ENCODE results near the gene SCFD2.

Gene SCFD2

DNA sequence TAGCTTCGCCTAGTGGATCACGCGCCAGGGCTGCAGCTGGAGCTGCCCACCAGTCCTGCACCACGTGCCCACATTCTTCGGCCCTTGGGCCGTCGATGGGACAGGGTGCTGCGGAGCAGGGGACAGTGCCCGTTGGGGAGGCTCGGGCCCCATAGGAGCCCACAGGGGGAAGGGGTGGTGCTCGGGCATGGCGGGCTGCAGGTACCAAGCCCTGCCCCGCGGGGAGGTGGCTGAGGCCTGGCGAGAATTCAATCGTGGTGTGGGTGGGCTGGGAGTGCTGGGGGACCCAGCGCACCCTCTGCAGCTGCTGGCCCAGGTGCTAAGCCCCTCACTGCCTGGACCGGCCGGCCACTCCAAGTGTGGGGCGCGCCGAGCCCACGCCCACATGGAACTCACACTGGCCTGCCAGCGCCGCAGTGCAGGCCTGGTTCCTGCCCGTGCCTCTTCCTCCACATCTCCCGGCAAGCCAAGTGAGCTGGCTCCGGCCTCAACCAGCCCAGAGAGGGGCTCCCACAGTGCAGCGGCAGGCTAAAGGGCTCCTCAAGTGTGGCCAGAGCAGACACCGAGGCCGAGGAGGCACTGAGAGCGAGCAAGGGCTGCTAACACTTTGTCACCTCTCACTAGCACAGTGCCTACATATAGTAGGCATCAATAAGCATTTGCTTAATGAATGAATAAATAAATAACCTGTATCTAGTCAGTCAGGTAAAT is 11.7 kb downstream of the SCFD2 start:
- DNase-seq = no peak
- no peak overlapping the region for H3K4me3 ChIP-seq (ENCODE audit: low read depth in 1 of 2, low read length in 2 of 2)
- no peak overlapping the region for H3K27ac ChIP-seq (ENCODE audit: low read length)
- H3K4me2 ChIP-seq (ENCODE audit: insufficient read depth, low read length) = no peak overlapping the region
- no peaks in the 10 kb centered on the region for H3K27me3 ChIP-seq (ENCODE audit: insufficient read depth, low read length, poor library complexity)
- H3K79me2 ChIP-seq (ENCODE audit: insufficient read depth, low read length) = peaks cover 24% of the 10 kb centered on the region; the same call in 1 of the 2 replicates
- TF ChIP-seq, protein P1, sequence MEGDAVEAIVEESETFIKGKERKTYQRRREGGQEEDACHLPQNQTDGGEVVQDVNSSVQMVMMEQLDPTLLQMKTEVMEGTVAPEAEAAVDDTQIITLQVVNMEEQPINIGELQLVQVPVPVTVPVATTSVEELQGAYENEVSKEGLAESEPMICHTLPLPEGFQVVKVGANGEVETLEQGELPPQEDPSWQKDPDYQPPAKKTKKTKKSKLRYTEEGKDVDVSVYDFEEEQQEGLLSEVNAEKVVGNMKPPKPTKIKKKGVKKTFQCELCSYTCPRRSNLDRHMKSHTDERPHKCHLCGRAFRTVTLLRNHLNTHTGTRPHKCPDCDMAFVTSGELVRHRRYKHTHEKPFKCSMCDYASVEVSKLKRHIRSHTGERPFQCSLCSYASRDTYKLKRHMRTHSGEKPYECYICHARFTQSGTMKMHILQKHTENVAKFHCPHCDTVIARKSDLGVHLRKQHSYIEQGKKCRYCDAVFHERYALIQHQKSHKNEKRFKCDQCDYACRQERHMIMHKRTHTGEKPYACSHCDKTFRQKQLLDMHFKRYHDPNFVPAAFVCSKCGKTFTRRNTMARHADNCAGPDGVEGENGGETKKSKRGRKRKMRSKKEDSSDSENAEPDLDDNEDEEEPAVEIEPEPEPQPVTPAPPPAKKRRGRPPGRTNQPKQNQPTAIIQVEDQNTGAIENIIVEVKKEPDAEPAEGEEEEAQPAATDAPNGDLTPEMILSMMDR (IDR thresholded peaks at IDR 0.05; ENCODE audit: borderline replicate concordance, extremely low read depth, low read length, poor library complexity, severe bottlenecking) = no peak
- no peak for TF ChIP-seq EZH2 (IDR thresholded peaks at IDR 0.05; ENCODE audit: borderline replicate concordance, low read depth, low read length, severe bottlenecking)
- no peak for ATAC-seq (ENCODE audit: insufficient read depth, low read depth)
- no peaks in the 10 kb centered on the region for H3K9me3 ChIP-seq (ENCODE audit: insufficient read depth, low read length, severe bottlenecking)
- H3K9ac ChIP-seq (ENCODE audit: low read depth, low read length) = no peak overlapping the region
- peaks cover 17% of the 10 kb centered on the region for H3K36me3 ChIP-seq (ENCODE audit: insufficient read depth, low read length)
- no peaks in the 10 kb centered on the region; the same call in 1 of the 2 replicates for H4K20me1 ChIP-seq (ENCODE audit: insufficient read depth, low read length)
- H3K4me1 ChIP-seq (ENCODE audit: insufficient read depth, low read length) = no peaks in the 10 kb centered on the region
- H2AFZ ChIP-seq (ENCODE audit: low read depth, low read length) = no peak overlapping the region

DNA sequence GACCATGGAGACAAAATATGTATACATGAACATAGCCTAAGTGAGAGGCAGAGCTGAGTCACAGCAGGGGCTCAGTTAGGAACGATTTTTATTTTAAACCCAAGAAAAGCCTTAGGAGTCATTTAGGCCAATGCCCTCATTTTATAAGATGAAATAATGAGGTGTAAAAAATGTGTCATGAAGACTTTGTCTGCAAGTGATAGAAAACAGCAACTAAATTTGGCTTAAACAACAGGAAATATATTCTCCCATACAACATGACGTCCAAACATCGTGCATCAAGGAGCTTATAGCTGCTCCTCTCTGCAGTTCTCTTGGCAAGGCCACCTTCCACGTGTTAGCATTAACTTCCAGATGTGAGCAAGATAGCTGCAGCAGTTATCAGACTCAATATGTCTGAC is 16.8 kb downstream of the SCFD2 start:
- TF ChIP-seq, protein P1 (IDR thresholded peaks at IDR 0.05; ENCODE audit: borderline replicate concordance, extremely low read depth, low read length, poor library complexity, severe bottlenecking) = no peak
- TF ChIP-seq EZH2 (IDR thresholded peaks at IDR 0.05; ENCODE audit: borderline replicate concordance, low read depth, low read length, severe bottlenecking) = no peak
- Histone ChIP-seq H3K36me3 (ENCODE audit: insufficient read depth, low read length) (peaks cover 36% of the 10 kb centered on the region), H3K4me3 (ENCODE audit: low read depth in 1 of 2, low read length in 2 of 2) (no peak overlapping the region), H3K9me3 (ENCODE audit: insufficient read depth, low read length, severe bottlenecking) (no peaks in the 10 kb centered on the region), H4K20me1 (ENCODE audit: insufficient read depth, low read length) (no peaks in the 10 kb centered on the region), H3K27me3 (ENCODE audit: insufficient read depth, low read length, poor library complexity) (no peaks in the 10 kb centered on the region), H2AFZ (ENCODE audit: low read depth, low read length) (no peak overlapping the region), H3K9ac (ENCODE audit: low read depth, low read length) (no peak overlapping the region), H3K4me1 (ENCODE audit: insufficient read depth, low read length) (no peaks in the 10 kb centered on the region), H3K4me2 (ENCODE audit: insufficient read depth, low read length) (no peak overlapping the region), H3K27ac (ENCODE audit: low read length) (no peak overlapping the region), H3K79me2 (ENCODE audit: insufficient read depth, low read length) (no peaks in the 10 kb centered on the region; the same call in 1 of the 2 replicates)
- ATAC-seq (ENCODE audit: insufficient read depth, low read depth) (no peak), DNase-seq (no peak)

GRCh38 chr4:53348046-53348445 is 17.8 kb downstream of the SCFD2 start:
- H4K20me1 ChIP-seq (ENCODE audit: insufficient read depth, low read length) = no peaks in the 10 kb centered on the region
- H3K9me3 ChIP-seq (ENCODE audit: insufficient read depth, low read length, severe bottlenecking) = no peaks in the 10 kb centered on the region
- TF ChIP-seq, protein P1 (IDR thresholded peaks at IDR 0.05; ENCODE audit: borderline replicate concordance, extremely low read depth, low read length, poor library complexity, severe bottlenecking) = no peak
- TF ChIP-seq EZH2 (IDR thresholded peaks at IDR 0.05; ENCODE audit: borderline replicate concordance, low read depth, low read length, severe bottlenecking) = no peak
- DNase-seq (no peak), ATAC-seq (ENCODE audit: insufficient read depth, low read depth) (no peak)
- H3K36me3 ChIP-seq (ENCODE audit: insufficient read depth, low read length) = peaks cover 36% of the 10 kb centered on the region
- H3K27ac ChIP-seq (ENCODE audit: low read length) = no peak overlapping the region
- H3K79me2 ChIP-seq (ENCODE audit: insufficient read depth, low read length) = no peaks in the 10 kb centered on the region
- H3K4me2 ChIP-seq (ENCODE audit: insufficient read depth, low read length) = no peak overlapping the region
- H2AFZ ChIP-seq (ENCODE audit: low read depth, low read length) = no peak overlapping the region
- no peaks in the 10 kb centered on the region for H3K27me3 ChIP-seq (ENCODE audit: insufficient read depth, low read length, poor library complexity)
- H3K9ac ChIP-seq (ENCODE audit: low read depth, low read length) = no peak overlapping the region
- no peak overlapping the region for H3K4me3 ChIP-seq (ENCODE audit: low read depth in 1 of 2, low read length in 2 of 2)
- H3K4me1 ChIP-seq (ENCODE audit: insufficient read depth, low read length) = no peaks in the 10 kb centered on the region

All from DND-41 (cell line).